GM12864 (cell line): ENCODE results near the gene RPS6KC1.

Experiments
- DNase-seq: peaks from one replicate; pipeline ENCODE4 v3.0.0-alpha.2; 2011; ENCODE audit warnings: low read depth
- H3K4me3 ChIP-seq: 2 replicates; pipeline ENCODE4 v1.5.1; 2011; ENCODE audit warnings: mild to moderate bottlenecking, low read depth, low read length, control low read depth
- CTCF ChIP-seq: IDR thresholded peaks from 2 replicates; pipeline ENCODE4 v1.5.1; 2011; ENCODE audit warnings: low read depth, mild to moderate bottlenecking, moderate library complexity, low read length, control low read depth, inconsistent platforms; ENCODE audit errors: missing control alignments

RPS6KC1 gene

DNA sequence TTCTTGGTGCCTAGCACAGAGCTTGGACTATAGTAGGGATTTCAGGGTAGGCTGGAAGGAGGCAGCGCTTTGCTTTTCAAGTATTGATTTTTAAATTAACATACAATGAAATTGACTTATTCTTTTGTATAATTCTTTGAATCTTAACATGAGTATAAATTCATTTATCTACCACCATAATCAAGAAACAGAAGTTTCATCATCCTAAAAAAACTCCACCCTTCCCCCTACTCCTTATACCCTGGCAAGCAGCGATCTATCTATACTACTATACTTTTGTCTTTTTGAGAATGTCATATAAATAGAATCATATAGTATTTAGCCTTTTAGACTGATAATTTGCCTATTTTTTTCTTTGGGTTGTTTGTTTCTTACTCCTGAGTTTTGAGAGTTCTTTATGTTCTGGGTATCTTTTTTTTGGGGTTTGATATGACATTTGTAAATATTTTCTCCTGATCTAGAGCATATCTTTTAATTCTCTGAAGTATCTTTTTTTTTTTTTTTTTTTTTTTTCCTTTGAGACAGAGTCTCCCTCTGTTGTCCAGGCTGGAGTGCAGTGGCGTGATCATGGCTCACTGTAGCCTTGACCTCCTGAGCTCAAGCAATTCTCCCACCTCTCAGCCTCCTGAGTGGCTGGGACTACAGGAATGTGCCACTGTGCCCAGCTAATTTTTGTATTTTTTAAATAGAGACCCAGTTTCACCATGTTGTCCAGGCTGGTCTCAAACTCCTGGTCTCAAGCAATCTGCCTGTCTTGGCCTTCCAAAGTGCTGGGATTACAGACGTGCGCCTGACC, 6.4 kb downstream of the RPS6KC1 start:
- DNase-seq: no peak
- no peak overlapping the region for H3K4me3 ChIP-seq
- TF ChIP-seq CTCF: no peak

DNA sequence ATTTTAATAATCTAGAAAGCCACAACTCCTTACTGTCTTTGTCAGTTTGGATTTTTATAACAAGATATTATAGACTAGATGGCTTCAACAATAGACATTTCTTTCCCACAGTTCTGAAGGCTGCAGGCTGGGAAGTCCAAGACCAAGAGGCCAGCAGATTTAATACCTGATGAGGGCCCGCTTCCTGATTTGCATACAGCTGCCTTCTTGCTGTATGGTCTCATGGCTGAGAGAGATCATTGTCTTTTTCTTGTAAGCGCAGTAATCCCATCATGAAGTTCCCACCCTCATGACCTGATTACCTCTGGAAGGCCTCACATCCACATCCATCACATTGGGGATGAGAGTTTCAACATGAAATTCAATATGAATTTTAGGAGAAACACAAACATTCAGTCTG, 9.8 kb downstream of the RPS6KC1 start:
- no peak for DNase-seq
- H3K4me3 ChIP-seq: no peak overlapping the region
- TF ChIP-seq CTCF: no peak

GRCh38 chr1:213061263-213061662, 10.2 kb downstream of the RPS6KC1 start:
- DNase-seq: no peak
- no peak for TF ChIP-seq CTCF
- H3K4me3 ChIP-seq: no peak overlapping the region

DNA sequence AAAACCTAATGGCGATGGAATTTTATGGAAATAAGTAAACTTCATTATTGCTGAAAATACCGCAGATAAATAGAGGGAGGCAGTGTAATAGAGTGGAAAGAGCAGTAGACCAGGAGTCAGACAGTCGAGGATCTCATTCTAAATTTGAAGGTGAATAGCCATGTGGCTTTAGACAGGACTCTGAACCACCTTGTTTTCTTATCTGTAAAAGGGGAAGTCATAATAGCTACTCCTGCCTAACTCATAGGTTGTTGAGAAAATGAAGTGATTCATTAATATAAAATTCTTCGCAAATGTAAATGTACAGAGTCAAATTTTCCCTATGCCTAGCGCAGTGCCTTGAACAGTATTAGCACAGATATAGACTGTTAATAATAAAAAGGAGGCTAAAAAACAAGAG, 14.8 kb downstream of the RPS6KC1 start:
- no peak overlapping the region for H3K4me3 ChIP-seq
- DNase-seq: no peak
- no peak for TF ChIP-seq CTCF

GRCh38 chr1:213066363-213066762, 15.3 kb downstream of the RPS6KC1 start:
- no peak overlapping the region for H3K4me3 ChIP-seq
- DNase-seq: no peak
- no peak for TF ChIP-seq CTCF

DNA sequence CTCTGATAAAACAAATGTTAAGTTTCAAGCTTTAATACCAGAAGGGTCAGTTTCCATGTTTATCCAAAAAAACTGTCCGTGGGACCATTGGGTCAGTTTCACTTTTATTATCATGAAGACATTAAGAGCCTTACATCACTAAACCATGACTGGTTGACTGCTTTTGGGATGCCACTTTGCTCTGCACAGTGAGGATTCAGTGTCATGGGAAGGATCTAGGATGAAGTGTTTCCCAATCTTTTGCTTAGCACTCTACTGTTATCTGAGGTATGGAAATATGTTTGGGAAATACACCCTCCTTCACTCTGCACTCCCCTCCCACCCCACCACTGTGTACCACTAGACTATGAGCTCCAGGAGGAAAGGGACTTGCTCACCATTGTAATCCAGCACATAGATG, 16.3 kb downstream of the RPS6KC1 start:
- DNase-seq: no peak
- no peak for TF ChIP-seq CTCF
- no peak overlapping the region for H3K4me3 ChIP-seq

DNA sequence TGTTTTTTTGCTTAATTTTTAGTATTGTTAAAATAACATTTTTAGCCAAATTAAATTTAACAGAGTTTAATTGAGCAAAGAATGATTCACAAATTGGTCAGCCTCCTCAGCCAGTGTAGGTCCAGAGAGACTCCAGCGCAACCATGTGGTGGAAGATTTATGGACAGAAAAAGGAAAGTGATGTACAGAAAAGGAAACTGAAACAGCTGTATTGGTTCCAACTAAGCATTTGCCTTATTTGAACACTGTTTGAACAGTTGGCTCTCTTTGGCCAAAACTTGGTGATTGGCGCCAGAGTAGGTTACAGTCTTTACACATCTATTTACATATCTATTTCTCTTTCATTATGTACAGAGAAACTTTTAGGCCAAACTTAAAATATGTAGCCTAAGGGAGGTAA, 19.4 kb downstream of the RPS6KC1 start:
- peak; percentile 25 for TF ChIP-seq CTCF
- H3K4me3 ChIP-seq: no peak overlapping the region
- peak; percentile 65 for DNase-seq
